Body of pancreas (tissue), 4 donors: ENCODE results near the gene MUC5AC.

Source experiments
- POLR2A ChIP-seq, 3 donors: fragments of 450-650 bp; IDR thresholded peaks; one replicate each; pipeline ENCODE4 v1.6.1; 2016; ENCODE audit warnings: antibody characterized with exemption in 3 of 3, mild to moderate bottlenecking in 2 of 3
- TF ChIP-seq, protein P1 (sequence below), 7 experiments: fragments of 450-650 bp in 4 of 7; fragments of 200-600 bp in 3 of 7; sonication (generic) in 3 of 7; IDR thresholded peaks; one replicate each; pipeline ENCODE4 v1.5.1; 2016 to 2019; ENCODE audit warnings: antibody characterized with exemption in 7 of 7

DNA sequence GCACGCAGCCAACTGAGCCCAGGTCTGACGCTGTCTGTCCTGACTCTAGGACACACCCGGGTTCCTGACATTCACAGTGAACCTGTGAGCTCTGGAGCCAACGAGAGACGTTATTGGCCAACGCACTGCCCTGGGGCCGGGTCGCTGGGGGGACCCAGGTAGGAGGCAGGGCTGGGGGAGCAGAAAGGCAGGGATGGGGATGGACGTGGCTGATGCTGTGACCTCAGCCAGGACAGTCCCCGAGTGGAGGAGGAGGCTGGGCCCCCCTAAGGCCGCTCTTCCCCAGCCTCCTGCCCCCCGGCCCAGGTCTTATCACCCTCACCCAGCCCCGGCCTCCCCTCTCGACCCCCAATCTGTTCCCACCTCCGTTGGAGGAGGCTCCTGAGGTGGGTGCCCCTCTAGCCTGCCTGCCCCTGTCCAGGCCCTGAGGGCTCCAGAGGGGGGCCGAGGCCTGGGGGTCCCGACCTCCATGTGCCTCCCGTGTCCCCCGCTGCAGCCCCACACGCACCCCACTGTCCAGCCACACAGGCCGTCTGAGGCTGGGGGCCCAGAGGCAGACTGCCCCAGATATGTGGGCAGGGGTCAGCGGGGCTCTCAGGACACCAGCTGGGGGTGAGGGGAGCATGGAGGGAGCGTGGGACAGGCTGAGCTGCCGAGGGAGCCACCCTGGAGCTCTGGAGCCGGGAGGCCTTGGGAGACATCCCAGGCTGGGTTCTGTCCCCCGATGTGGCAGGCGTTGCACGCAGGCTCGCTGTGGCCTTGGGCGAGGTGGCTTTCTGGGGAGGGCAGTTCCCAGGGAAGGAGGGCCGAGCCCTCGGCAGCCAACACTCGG lies 29.2 kb upstream of the MUC5AC start:
- TF ChIP-seq, protein P1, sequence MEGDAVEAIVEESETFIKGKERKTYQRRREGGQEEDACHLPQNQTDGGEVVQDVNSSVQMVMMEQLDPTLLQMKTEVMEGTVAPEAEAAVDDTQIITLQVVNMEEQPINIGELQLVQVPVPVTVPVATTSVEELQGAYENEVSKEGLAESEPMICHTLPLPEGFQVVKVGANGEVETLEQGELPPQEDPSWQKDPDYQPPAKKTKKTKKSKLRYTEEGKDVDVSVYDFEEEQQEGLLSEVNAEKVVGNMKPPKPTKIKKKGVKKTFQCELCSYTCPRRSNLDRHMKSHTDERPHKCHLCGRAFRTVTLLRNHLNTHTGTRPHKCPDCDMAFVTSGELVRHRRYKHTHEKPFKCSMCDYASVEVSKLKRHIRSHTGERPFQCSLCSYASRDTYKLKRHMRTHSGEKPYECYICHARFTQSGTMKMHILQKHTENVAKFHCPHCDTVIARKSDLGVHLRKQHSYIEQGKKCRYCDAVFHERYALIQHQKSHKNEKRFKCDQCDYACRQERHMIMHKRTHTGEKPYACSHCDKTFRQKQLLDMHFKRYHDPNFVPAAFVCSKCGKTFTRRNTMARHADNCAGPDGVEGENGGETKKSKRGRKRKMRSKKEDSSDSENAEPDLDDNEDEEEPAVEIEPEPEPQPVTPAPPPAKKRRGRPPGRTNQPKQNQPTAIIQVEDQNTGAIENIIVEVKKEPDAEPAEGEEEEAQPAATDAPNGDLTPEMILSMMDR (IDR thresholded peaks at IDR 0.05) = no peak
- no peak for TF ChIP-seq POLR2A (IDR thresholded peaks at IDR 0.05)
